Mucosa of descending colon (tissue), 3 donors: Measurements from ENCODE around the gene RHBDD1. TPM values are rescaled to one million over a fixed set of nuclear protein-coding genes. Genes with fewer than 3 reads are reported as not detected.

ENCODE experiments used
- ATAC-seq: fragments of 200-7000 bp; cut with Tn5 transposase; one replicate; pipeline ENCODE4 v1.9.1; 2020; ENCODE audit warnings: mild to moderate bottlenecking, moderate library complexity
- DNase-seq, 3 donors: peaks; one replicate each; pipeline ENCODE4 v3.0.0-alpha.2; 2020
- H3K36me3 ChIP-seq: fragments of 200-600 bp; one replicate; pipeline ENCODE4 v1.8.0; 2021; ENCODE audit warnings: low read depth, mild to moderate bottlenecking
- H3K4me1 ChIP-seq: fragments of 200-600 bp; one replicate; pipeline ENCODE4 v1.8.0; 2021; ENCODE audit warnings: low read depth, mild to moderate bottlenecking
- H3K4me3 ChIP-seq: fragments of 200-600 bp; one replicate; pipeline ENCODE4 v1.8.0; 2021; ENCODE audit warnings: mild to moderate bottlenecking
- H3K9me3 ChIP-seq: fragments of 200-600 bp; one replicate; pipeline ENCODE4 v1.8.0; 2021; ENCODE audit warnings: mild to moderate bottlenecking
- intact Hi-C, 2 donors: fragments of 100-400 bp; cut with DNase I in 1 of 2; cut with micrococcal nuclease in 1 of 2; formaldehyde crosslinking; loops; one replicate each; pipeline versions ENCODE4 v1.11.0 to v1.11.1; 2022; cut with DNase I, micrococcal nuclease
- total RNA-seq, 3 donors: library from RNA; stranded (reverse); fragmentation: NEBNext Ultra II Directional in 2 of 3; extraction: Animal tissue kit (Norgen Biotek cat#: 25700) in 2 of 3; gene quantifications; one replicate each; pipeline versions ENCODE4 v1.2.1 to v1.2.4, GENCODE V29; 2021 to 2023
- TF ChIP-seq, protein P1 (sequence below): fragments of 200-600 bp; IDR thresholded peaks from one replicate; pipeline ENCODE4 v1.8.0; 2022; ENCODE audit warnings: antibody characterized with exemption, mild to moderate bottlenecking
- donor health status: DM: no; HTN: no; CAD: no; lungs with moderate emphysema.
- donor health status: DM: no; HTN: no; CAD: no.
- donor health status: DM: no; HTN: yes; CAD: no.

Gene RHBDD1
- total RNA-seq, 3 donors from 2014 or later: 28.7 to 41.6 (median 30.5) TPM

DNA sequence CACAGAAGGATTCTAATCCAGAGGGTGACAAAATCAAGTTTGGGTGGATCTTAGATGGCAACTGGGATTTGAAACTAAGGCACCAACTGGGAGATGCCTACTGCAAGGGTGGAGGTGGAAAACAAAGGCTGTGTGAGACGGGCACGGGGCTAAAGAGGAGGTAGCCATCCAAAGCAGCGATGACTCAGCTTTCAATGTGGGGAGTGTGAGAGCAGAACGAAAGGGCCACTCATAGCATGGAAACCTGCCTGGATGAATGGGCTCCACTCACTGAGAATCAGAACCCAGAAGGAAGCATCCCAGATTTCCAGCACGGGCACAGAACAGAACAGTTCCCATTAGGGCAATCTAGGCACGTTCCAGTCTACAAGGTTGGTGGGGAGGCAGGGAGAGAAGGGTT, 168.6 kb downstream of the RHBDD1 start:
- H3K9me3 ChIP-seq: no peaks in the 10 kb centered on the region
- no peaks in the 10 kb centered on the region for H3K36me3 ChIP-seq
- ATAC-seq: no peak
- no peak for DNase-seq
- no peak overlapping the region for H3K4me3 ChIP-seq
- TF ChIP-seq, protein P1, sequence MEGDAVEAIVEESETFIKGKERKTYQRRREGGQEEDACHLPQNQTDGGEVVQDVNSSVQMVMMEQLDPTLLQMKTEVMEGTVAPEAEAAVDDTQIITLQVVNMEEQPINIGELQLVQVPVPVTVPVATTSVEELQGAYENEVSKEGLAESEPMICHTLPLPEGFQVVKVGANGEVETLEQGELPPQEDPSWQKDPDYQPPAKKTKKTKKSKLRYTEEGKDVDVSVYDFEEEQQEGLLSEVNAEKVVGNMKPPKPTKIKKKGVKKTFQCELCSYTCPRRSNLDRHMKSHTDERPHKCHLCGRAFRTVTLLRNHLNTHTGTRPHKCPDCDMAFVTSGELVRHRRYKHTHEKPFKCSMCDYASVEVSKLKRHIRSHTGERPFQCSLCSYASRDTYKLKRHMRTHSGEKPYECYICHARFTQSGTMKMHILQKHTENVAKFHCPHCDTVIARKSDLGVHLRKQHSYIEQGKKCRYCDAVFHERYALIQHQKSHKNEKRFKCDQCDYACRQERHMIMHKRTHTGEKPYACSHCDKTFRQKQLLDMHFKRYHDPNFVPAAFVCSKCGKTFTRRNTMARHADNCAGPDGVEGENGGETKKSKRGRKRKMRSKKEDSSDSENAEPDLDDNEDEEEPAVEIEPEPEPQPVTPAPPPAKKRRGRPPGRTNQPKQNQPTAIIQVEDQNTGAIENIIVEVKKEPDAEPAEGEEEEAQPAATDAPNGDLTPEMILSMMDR: no peak
- intact Hi-C loops: no loop called here
- no peaks in the 10 kb centered on the region for H3K4me1 ChIP-seq

GRCh38 chr2:227006189-227006897, 170.5 kb downstream of the RHBDD1 start:
- TF ChIP-seq, protein P1: no peak
- Histone ChIP-seq H3K4me3 (no peak overlapping the region), H3K9me3 (no peaks in the 10 kb centered on the region), H3K4me1 (no peaks in the 10 kb centered on the region), H3K36me3 (no peaks in the 10 kb centered on the region)
- DNase-seq (no peak), ATAC-seq (no peak)
- intact Hi-C loops: no loop called here

DNA sequence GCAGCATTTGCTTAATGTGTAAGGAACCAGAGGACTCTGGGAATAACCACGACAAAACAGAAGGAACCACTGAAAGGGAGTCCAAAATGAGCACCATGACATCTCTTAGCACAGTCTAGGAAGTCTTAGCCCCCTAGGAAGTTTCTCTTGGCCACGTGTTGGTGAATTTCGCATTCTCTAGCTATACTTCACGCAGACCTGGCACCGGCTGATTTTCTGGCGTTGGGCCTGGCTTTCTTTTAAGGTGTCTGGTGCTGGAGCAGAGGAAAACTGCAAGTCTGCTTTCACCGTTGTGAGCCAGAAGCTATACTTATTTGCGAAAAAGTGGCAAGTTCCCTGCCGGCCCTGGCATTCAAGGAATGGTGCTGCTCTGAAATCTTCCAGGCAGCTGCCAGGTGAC, 171.3 kb downstream of the RHBDD1 start:
- H3K36me3 ChIP-seq: no peaks in the 10 kb centered on the region
- H3K4me1 ChIP-seq: no peaks in the 10 kb centered on the region
- intact Hi-C loops: no loop called here
- H3K9me3 ChIP-seq: no peaks in the 10 kb centered on the region
- DNase-seq (no peak), ATAC-seq (no peak)
- H3K4me3 ChIP-seq: no peak overlapping the region
- TF ChIP-seq, protein P1: no peak

GRCh38 chr2:227007940-227008339, 172.1 kb downstream of the RHBDD1 start:
- no peaks in the 10 kb centered on the region for H3K4me1 ChIP-seq
- no peak for DNase-seq
- H3K9me3 ChIP-seq: no peaks in the 10 kb centered on the region
- ATAC-seq: no peak
- TF ChIP-seq, protein P1: no peak
- no peak overlapping the region for H3K4me3 ChIP-seq
- intact Hi-C loops: no loop called here
- no peaks in the 10 kb centered on the region for H3K36me3 ChIP-seq

- DNase-seq (no peak), ATAC-seq (no peak)
- Histone ChIP-seq H3K9me3 (no peaks in the 10 kb centered on the region), H3K36me3 (no peaks in the 10 kb centered on the region), H3K4me3 (no peak overlapping the region), H3K4me1 (no peaks in the 10 kb centered on the region)
- intact Hi-C loops: no loop called here
- TF ChIP-seq, protein P1: no peak
Measured at GRCh38 chr2:227010433-227010832, 174.6 kb downstream of the RHBDD1 start.
